GM10266 (cell line): Measurements from ENCODE around the gene AK5.

ENCODE experiments used
- DNase-seq: peaks from one replicate; pipeline ENCODE4 v3.0.0; 2012; ENCODE audit errors: extremely low spot score
- TF ChIP-seq, protein P1 (sequence below): IDR thresholded peaks from 2 replicates; pipeline ENCODE4 v1.5.1; 2012; ENCODE audit warnings: mild to moderate bottlenecking, low read depth; ENCODE audit not compliant: control insufficient read depth, insufficient read depth; ENCODE audit errors: missing control alignments

AK5 gene

DNA sequence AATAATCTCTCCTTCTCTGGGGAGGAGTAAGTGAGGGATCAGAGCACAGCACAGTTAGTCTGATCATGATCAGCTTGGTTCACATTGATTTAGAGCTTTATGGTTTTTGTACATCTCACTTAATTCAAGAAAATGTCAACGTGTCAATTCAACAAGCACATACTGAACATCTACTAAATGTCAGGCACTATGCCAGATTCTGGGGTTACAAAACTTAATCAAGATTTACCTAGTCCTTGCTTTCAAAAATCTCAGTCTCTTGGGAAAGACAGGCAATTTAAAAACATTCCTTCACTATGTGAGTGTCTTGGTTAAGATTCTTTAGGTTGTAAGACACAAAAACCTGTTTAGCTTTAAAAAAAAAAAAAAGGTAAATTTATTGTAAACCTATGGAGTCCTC, 181.4 kb downstream of the AK5 start:
- DNase-seq, result no peak
- TF ChIP-seq, protein P1, sequence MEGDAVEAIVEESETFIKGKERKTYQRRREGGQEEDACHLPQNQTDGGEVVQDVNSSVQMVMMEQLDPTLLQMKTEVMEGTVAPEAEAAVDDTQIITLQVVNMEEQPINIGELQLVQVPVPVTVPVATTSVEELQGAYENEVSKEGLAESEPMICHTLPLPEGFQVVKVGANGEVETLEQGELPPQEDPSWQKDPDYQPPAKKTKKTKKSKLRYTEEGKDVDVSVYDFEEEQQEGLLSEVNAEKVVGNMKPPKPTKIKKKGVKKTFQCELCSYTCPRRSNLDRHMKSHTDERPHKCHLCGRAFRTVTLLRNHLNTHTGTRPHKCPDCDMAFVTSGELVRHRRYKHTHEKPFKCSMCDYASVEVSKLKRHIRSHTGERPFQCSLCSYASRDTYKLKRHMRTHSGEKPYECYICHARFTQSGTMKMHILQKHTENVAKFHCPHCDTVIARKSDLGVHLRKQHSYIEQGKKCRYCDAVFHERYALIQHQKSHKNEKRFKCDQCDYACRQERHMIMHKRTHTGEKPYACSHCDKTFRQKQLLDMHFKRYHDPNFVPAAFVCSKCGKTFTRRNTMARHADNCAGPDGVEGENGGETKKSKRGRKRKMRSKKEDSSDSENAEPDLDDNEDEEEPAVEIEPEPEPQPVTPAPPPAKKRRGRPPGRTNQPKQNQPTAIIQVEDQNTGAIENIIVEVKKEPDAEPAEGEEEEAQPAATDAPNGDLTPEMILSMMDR, result no peak

DNA sequence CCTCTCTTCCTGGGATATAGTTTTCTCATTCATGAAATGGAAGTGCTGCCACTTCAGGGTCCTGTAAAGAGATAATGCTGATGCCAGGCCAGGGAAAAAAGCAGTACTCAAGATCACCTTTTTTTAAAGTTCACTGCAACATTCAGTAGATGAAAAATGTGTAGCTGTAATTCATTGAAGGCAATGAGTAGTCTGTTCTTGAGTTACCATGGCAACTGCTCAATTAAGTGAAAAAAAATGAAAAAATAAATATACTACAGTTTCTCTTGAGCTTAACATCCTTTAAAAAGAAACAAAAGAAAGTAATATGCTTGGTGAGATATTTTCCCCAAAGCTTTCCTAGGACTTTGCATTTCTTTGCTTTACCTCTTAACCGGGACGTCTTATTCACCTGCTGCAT, 183.3 kb downstream of the AK5 start:
- DNase-seq, result no peak
- TF ChIP-seq, protein P1, result no peak

DNA sequence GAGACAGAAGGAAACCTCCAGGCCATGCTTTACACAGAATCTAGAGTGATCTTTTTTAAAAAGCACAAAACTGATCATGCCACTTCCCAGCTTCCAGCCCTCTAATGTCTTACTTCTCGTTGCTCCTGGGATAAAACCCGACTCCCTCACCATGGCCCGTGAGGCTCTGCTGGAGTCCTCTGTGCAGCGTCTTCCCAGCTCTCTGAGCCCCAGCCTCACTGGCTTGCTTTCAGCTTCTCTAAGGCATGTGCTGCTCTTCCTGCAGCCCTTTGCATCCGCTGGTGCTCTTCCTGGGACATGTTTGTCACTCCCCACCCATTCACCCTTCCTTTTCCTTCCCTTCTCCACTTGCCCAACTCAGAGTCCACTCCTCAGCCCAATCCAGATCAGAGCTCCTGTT, 184.1 kb downstream of the AK5 start:
- TF ChIP-seq, protein P1, result no peak

DNA sequence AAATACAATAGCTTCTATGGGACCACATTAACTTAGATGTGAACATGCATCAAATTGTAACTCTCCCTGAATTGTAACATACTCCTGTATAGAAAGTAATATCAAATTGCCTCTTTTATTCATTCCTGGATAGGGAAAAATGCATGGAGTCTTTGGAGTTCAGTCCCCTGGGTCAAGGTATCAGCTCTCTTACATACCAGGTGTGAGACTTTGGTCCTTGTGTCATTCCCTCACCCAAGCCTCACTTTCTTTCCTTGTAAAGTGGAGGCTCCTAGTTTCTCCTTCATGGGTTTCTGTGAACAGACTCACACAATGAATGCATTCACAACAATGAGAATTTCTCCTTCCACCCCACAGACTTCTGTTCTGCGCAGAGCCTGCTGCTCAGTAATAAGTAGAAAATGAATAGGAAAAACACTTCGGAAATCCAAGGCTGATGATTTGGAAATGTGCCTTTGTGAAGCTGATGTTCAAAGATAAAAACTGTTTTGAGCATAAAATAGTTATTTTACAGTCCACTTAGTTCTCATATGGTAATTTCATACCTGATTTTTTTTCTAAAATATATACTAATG, 185.3 kb downstream of the AK5 start:
- TF ChIP-seq, protein P1, result no peak
- no peak for DNase-seq

More for the DNA sequence above, 184.1 kb downstream of the AK5 start:
- DNase-seq, result no peak

DNA sequence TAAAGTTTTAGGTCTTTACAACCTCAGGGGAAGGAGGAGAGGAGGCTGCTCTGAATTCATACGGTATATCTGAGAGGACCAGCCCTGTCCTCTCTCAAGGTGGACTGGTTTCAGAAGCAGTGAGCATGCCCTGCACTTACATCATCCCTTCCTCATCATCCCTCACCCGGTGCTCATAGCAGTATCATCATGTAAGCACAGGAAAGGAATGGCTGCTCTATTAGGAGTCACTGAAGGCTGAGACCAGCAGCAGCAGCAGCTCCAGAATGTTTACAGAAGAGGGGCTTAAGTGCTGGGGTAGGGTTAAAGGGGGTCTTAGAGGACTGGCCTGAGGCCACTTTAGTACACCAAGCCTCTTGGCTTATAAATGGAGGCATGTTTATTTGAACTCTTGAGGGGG, 185.9 kb downstream of the AK5 start:
- DNase-seq, result no peak

DNA sequence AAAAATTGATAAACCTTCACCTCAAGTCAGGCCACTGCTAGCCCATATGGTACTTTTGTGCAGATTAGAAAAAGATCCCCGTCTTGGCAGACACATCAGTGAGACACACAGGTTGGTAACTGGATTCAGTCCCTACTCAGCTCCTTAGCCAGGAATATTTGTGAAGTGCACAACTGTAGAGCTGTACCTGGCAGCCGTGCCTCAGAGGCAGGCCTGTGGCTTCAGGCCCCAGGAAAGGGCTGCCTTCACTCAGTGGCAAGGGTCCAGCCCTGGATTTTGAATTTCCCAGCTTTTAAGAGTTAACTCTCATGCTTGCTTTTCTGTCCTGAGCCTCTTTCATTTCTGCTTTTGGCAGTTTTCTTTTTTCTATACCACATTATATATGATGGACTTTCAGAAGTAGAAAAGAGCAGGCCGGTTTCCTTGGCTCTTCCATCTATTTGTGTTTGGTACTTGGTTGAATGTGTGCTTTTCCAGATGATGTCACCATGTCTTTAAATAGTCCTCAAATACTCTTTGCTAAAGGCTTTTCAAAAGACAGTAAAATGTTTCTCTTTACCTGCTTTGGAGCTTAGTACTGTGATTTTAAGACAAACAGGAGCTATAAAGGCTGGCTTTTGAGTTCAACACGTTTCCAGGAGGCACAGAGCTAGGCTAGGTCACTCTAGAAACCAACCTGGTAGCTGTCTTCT, 186.6 kb downstream of the AK5 start:
- TF ChIP-seq, protein P1, result no peak
- DNase-seq, result no peak

More for the DNA sequence above, 185.9 kb downstream of the AK5 start:
- TF ChIP-seq, protein P1, result no peak
